Muscle of leg (tissue), 11 donors: ENCODE measurements around the gene KMT2E. TPM values are rescaled to one million over a fixed set of nuclear protein-coding genes. Genes with fewer than 3 reads are reported as not detected.
A peak's percentile ranks its signal among the peaks of the same experiment; 100 is the strongest.
"Not testable (repeated sequence)": the region's sequence is repeated elsewhere in the genome, so short reads cannot be mapped to it uniquely, and the experiment has no call there.

Source experiments
- DNase-seq: peaks from one replicate; pipeline ENCODE4 v3.0.0; 2013
- H3K27ac ChIP-seq: one replicate; pipeline ENCODE4 v1.5.1; 2013; ENCODE audit warnings: mild to moderate bottlenecking, low read length, control low read depth
- H3K27me3 ChIP-seq: one replicate; pipeline ENCODE4 v1.6.1; 2013; ENCODE audit warnings: low read length; ENCODE audit not compliant: control insufficient read depth, insufficient read depth
- H3K36me3 ChIP-seq: one replicate; pipeline ENCODE4 v1.6.1; 2013; ENCODE audit warnings: low read length; ENCODE audit not compliant: control insufficient read depth, insufficient read depth
- H3K4me1 ChIP-seq: one replicate; pipeline ENCODE4 v1.6.1; 2013; ENCODE audit warnings: low read length; ENCODE audit not compliant: control insufficient read depth, insufficient read depth
- H3K4me3 ChIP-seq: one replicate; pipeline ENCODE4 v1.5.1; 2013; ENCODE audit warnings: low read length, control low read depth
- H3K9me3 ChIP-seq: replicated peaks from 2 replicates; pipeline ENCODE4 v1.6.1; 2013; ENCODE audit warnings: low read depth, low read length; ENCODE audit not compliant: control insufficient read depth
- WGBS: methylation state at CpG from one replicate; pipeline ENCODE4 v1.1.5; 2013; ENCODE audit warnings: missing lambda C conversion rate; ENCODE audit not compliant: insufficient coverage; 5-methylcytosine and 5-hydroxymethylcytosine counted together
- polyA plus RNA-seq, 8 donors: library from polyadenylated mRNA; unstranded; fragments of 120-200 nt; gene quantifications; one replicate each; pipeline versions ENCODE4 v1.2.1 to v1.2.3, GENCODE V29; 2013; ENCODE audit warnings: inconsistent platforms in 1 of 8, low replicate concordance in 1 of 8; ENCODE audit not compliant: insufficient read length in 8 of 8, insufficient read depth in 1 of 8
- total RNA-seq: library from RNA; stranded (reverse); fragments of 120-200 nt; gene quantifications from one replicate; pipeline ENCODE4 v1.2.4, GENCODE V29; 2013

The KMT2E gene
- total and polyA plus RNA-seq, 9 donors = 28.5 to 55.5 (median 36.1) TPM

- not testable (repeated sequence) for H3K4me3 ChIP-seq, H3K27ac ChIP-seq, H3K36me3 ChIP-seq, H3K9me3 ChIP-seq, DNase-seq, H3K27me3 ChIP-seq
- 89% methylated on average over 6 of the region's 12 CpGs for WGBS
- peaks cover 10% of the 10 kb centered on the region for H3K4me1 ChIP-seq
Observed at GRCh38 chr7:105005486-105005885, 8.5 kb upstream of the KMT2E start.

- DNase-seq = no peak
- WGBS = no CpG with 5 or more reads among the region's 5 CpGs
- Histone ChIP-seq H3K4me3 (no peak overlapping the region), H3K36me3 (peaks cover 8% of the 10 kb centered on the region), H3K27me3 (no peaks in the 10 kb centered on the region), H3K9me3 (no peaks in the 10 kb centered on the region), H3K4me1 (peaks cover 10% of the 10 kb centered on the region), H3K27ac (no peak overlapping the region)
Observed at GRCh38 chr7:105006367-105007136, 7.5 kb upstream of the KMT2E start.

- H3K36me3 ChIP-seq = peaks cover 8% of the 10 kb centered on the region
- H3K9me3 ChIP-seq = no peaks in the 10 kb centered on the region
- H3K27me3 ChIP-seq = no peaks in the 10 kb centered on the region
- 80% methylated on average over 1 of the region's 5 CpGs for WGBS
- H3K4me3 ChIP-seq = no peak overlapping the region
- peaks cover 10% of the 10 kb centered on the region for H3K4me1 ChIP-seq
- no peak overlapping the region for H3K27ac ChIP-seq
- no peak for DNase-seq
Observed at GRCh38 chr7:105007298-105007697, 6.7 kb upstream of the KMT2E start.

GRCh38 chr7:105009667-105010503 is 4.1 kb upstream of the KMT2E start:
- no peaks in the 10 kb centered on the region for H3K9me3 ChIP-seq
- H3K4me3 ChIP-seq = peak overlapping the region; percentile 98
- peak overlapping the region; percentile 100 for H3K27ac ChIP-seq
- peaks cover 3% of the 10 kb centered on the region for H3K4me1 ChIP-seq
- peaks cover 8% of the 10 kb centered on the region for H3K36me3 ChIP-seq
- no peaks in the 10 kb centered on the region for H3K27me3 ChIP-seq
- no peak for DNase-seq
- 47% methylated on average over 3 of the region's 9 CpGs for WGBS

GRCh38 chr7:105010504-105011130 is 3.4 kb upstream of the KMT2E start:
- peaks cover 3% of the 10 kb centered on the region for H3K4me1 ChIP-seq
- no peak for DNase-seq
- 20% methylated on average over 1 of the region's 5 CpGs for WGBS
- H3K27me3 ChIP-seq = no peaks in the 10 kb centered on the region
- H3K4me3 ChIP-seq = peak overlapping the region; percentile 98
- peaks cover 8% of the 10 kb centered on the region for H3K36me3 ChIP-seq
- peak overlapping the region; percentile 100 for H3K27ac ChIP-seq
- H3K9me3 ChIP-seq = no peaks in the 10 kb centered on the region

DNA sequence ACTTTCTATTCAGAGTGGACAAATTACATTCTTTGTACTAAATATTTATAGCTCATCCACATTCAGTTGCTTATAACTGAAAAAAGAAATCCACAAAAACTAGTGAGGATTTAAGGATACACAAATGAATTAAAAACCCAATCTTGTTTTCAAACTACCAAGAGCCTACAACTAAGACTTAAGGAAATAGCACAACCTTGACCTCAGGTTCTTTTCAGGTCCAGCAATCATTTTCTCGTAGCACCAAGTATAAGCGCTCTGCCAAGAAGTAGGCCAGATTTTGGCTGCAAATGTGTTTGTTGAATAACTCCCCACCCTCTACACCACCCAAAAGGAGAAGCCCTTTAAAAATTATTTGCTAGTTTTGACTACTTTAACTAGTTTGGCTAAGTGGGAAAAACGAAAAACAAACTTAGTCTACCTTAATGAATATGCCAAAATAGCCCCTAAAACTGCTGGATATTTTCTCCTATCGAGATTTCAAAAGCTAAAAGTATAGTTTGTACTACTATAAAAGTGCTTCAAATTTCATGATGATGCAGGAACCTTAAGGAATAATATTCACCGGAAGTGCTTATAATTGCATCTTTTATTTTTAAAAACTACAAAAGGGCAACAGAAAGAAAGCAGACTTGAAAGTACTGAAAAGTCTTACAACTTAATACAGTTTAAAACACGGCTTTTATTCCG is 2.7 kb upstream of the KMT2E start:
- Histone ChIP-seq H3K9me3 (no peaks in the 10 kb centered on the region), H3K27me3 (no peaks in the 10 kb centered on the region), H3K36me3 (peaks cover 8% of the 10 kb centered on the region), H3K4me3 (peak overlapping the region; percentile 98), H3K27ac (peak overlapping the region; percentile 100), H3K4me1 (peaks cover 3% of the 10 kb centered on the region)
- WGBS = no CpG with 5 or more reads among the region's 7 CpGs
- DNase-seq = peak; percentile 52

DNA sequence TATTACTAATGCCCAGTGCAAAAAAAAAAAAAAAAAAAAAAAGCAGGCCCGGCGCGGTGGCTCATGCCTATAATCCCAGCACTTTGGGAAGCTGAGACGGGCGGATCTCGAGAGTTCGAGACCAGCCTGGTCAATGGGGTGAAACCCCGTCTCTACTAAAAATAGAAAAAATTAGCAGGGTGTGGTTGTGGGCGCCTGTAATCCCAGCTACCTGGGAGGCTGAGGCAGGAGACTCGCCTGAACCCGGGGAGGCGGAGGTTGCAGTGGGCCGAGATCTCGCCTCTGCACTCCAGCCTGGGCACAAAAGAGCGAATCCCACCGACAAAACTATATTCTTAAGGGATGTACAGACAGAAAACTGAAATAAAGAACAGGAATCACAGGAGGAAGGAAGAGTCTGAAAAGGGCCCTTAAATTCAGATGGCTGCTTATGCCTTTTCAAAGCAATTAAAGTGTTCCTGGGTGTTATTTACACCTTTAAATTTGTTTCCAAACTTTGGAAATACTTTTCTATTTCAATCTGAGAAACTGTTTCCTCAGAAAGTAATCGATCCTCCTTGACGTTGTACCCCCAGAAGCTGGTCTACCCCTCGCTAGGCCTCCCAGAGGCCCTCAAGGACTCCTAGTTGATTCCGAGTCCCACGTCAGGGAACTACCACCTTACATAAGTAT is 2.0 kb upstream of the KMT2E start:
- peak; percentile 47 for DNase-seq
- Histone ChIP-seq H3K4me1 (peaks cover 3% of the 10 kb centered on the region), H3K9me3 (no peaks in the 10 kb centered on the region), H3K4me3 (peak overlapping the region; percentile 98), H3K27ac (peak overlapping the region; percentile 100), H3K36me3 (peaks cover 8% of the 10 kb centered on the region), H3K27me3 (no peaks in the 10 kb centered on the region)
- no CpG with 5 or more reads among the region's 21 CpGs for WGBS

DNA sequence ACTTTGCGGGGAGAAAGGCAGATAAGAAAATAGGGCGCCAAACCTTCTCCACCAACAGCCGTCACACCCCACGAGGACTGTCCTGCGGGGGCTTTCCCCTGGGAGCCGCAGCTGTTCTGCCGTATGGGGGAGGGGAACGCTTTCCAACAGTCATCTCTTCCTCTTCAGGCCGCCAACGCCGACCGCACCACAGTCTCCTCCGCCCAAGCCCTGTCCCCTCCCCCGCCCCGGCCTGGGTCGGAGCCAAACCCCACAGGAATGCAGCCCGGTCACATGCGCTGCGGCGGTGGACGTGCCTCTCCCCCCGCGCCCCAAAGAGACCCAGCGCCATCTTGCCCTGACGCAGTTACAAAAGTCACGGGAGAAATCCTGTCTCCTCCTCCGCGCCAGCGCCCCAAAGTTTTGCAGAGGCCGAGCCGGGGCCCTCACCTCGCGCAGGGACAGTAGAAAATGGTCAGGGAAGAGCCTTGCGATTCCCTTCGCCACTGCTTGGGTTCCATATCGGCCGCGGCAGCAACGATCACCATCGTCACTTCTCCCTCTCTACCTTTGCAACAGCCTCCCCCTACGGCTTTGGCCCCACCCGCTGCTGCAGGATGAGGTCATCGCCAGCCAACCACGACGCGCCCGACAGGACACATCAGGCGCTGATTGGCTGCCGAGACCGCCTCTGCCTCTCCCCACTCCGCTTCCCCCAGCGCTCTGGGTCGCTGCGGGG is 1.3 kb upstream of the KMT2E start:
- under 1% methylated on average over 32 of the region's 54 CpGs for WGBS
- DNase-seq = peak; percentile 99
- Histone ChIP-seq H3K4me3 (peak overlapping the region; percentile 98), H3K36me3 (peaks cover 7% of the 10 kb centered on the region), H3K27ac (peak overlapping the region; percentile 100), H3K9me3 (no peaks in the 10 kb centered on the region), H3K27me3 (no peaks in the 10 kb centered on the region), H3K4me1 (peaks cover 3% of the 10 kb centered on the region)

DNA sequence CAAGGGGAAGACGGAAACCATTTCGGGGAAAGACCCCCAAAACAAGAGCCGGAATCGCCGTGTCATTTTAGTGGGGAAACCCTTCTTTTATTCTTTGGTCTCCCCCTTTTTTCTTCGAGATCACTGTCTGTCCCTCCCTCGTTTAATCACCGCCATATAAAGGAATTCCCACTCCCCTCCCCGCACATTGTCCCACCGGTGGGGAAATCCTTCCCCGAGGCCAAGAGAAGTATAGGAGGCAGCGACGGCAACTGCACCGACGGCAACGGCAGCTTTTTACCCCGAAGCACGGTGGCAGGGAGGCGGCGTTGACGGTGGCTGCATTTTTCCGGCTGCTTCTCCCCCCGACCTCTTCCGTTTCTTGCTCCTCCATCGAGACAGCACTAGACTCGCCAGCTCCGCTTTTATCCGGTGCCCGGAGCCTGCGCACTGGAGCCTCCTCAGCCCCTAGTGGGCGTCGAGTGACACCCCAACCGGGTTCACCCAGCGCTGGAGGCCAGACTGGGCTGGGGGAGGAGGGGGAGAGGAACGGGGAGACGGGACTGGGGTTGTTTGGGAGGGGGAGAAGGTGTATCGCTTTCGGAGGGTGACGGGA is 687 bp upstream of the KMT2E start:
- H3K4me1 ChIP-seq = peaks cover 3% of the 10 kb centered on the region
- peaks cover 3% of the 10 kb centered on the region for H3K36me3 ChIP-seq
- 0% methylated on average over 29 of the region's 39 CpGs for WGBS
- DNase-seq = peak; percentile 98
- no peaks in the 10 kb centered on the region for H3K9me3 ChIP-seq
- H3K4me3 ChIP-seq = peak overlapping the region; percentile 98
- H3K27ac ChIP-seq = peak overlapping the region; percentile 100
- H3K27me3 ChIP-seq = no peaks in the 10 kb centered on the region
